ENCODE data around the gene ZNF785. TPM values are rescaled to one million over a fixed set of nuclear protein-coding genes. Genes with fewer than 3 reads are reported as not detected.

ZNF785 gene
- total and polyA plus RNA-seq, 2 donors (not counting 3 experiments of a cell fraction or from before 2014, with no cell fraction given) = 7.8 to 21.9 TPM

- intact Hi-C loops (cut with micrococcal nuclease) = loop anchor here (1.0 to 2.0 kb wide), 3 partner anchors 180 to 538 kb away; partner anchors contain the start of genes DCTPP1 and TBX6
- Histone ChIP-seq H3K4me2 (ENCODE audit: insufficient read depth, low read length) (peak overlapping the region; percentile 55), H3K79me2 (ENCODE audit: control insufficient read depth, insufficient read depth, low read length) (no peaks in the 10 kb centered on the region), H3K27ac (ENCODE audit: insufficient read depth, low read depth, low read length) (no peak overlapping the region), H3K9me1 (replicated peaks; ENCODE audit: control insufficient read depth, extremely low read depth, insufficient read depth, low read length) (no peaks in the 10 kb centered on the region), H3K4me1 (ENCODE audit: control insufficient read depth, extremely low read depth, insufficient read depth, low read length) (peaks cover 3% of the 10 kb centered on the region), H2AFZ (ENCODE audit: low read depth, low read length) (peak overlapping the region; percentile 75), H3K27me3 (ENCODE audit: control insufficient read depth in 2 of 2, insufficient read depth in 2 of 2, low read length in 2 of 2) (peaks cover 2% of the 10 kb centered on the region in 2 experiments), H3K9me3 (replicated peaks; ENCODE audit: control insufficient read depth, insufficient read depth, low read length) (no peaks in the 10 kb centered on the region), H3K9ac (replicated peaks; ENCODE audit: extremely low read depth, insufficient read depth, low read length) (no peak overlapping the region), H3K36me3 (ENCODE audit: control insufficient read depth in 2 of 2, extremely low read depth in 1 of 2, insufficient read depth in 2 of 2, low read length in 2 of 2) (no peaks in the 10 kb centered on the region), H3K4me3 (replicated peaks in 1 of 3; ENCODE audit: insufficient read depth in 1 of 3, low read depth in 1 of 3, low read length in 3 of 3) (peak overlapping the region in 1 of 3 experiments; percentile 27), H4K20me1 (replicated peaks; ENCODE audit: control insufficient read depth, extremely low read depth, insufficient read depth, low read length) (no peaks in the 10 kb centered on the region)
- FAIRE-seq = peak; percentile 96
- ChIA-PET POLR2A (no interaction called here), CTCF (interaction anchor here (0.6 to 2.2 kb wide), 23 partner anchors 9 to 686 kb away, joined by 3 to 16 read pairs (median 4); partner anchors contain the start of genes DCTPP1, GDPD3, PRR14 and TBX6)
- no peak for TF ChIP-seq POLR2A (IDR thresholded peaks at IDR 0.05; ENCODE audit: low read depth, low read length)
- TF ChIP-seq FOS (IDR thresholded peaks at IDR 0.05; ENCODE audit: borderline replicate concordance, insufficient read depth, low read length) = no peak
- TF ChIP-seq CTCF (IDR thresholded peaks at IDR 0.05; ENCODE audit: extremely low read depth in 1 of 2, insufficient read depth in 1 of 2, low read depth in 1 of 2, low read length in 2 of 2) = peak; percentile 85 to 91
- no peak for TF ChIP-seq GATA2 (IDR thresholded peaks at IDR 0.05; ENCODE audit: insufficient read depth, insufficient read length, low read depth, low read length)
- TF ChIP-seq JUN (IDR thresholded peaks at IDR 0.05; ENCODE audit: borderline replicate concordance, insufficient read depth, insufficient read length, low read depth) = no peak
- no peak for TF ChIP-seq MYC (IDR thresholded peaks at IDR 0.05; ENCODE audit: low read depth, low read length)
- TF ChIP-seq POLR2AphosphoS5 (IDR thresholded peaks at IDR 0.05; ENCODE audit: insufficient read depth, low read depth, low read length) = no peak
- TF ChIP-seq EZH2 (IDR thresholded peaks at IDR 0.05; ENCODE audit: borderline replicate concordance, low read depth, low read length, severe bottlenecking) = no peak
- peak; percentile 77 for DNase-seq (ENCODE audit: low read depth, low spot score)
- BruUV-seq (replicated peaks) = no TSS peak
- dilution Hi-C loops (cut with MboI; ENCODE audit: extremely low pct_ligation_motif_present, low sequenced_read_pairs) = no loop called here
Observed at GRCh38 chr16:30628628-30629540, 43.4 kb upstream of the ZNF785 start.
